Fibroblast of villous mesenchyme (primary cell): ENCODE results near the gene TMEM207. TPM values are rescaled to one million over a fixed set of nuclear protein-coding genes. Genes with fewer than 3 reads are reported as not detected.

Experiments
- DNase-seq: peaks from one replicate; pipeline ENCODE4 v3.0.0-alpha.2; 2010; ENCODE audit warnings: low read depth
- H3K4me3 ChIP-seq: 2 replicates; pipeline ENCODE4 v1.5.1; 2011; ENCODE audit warnings: low read depth, mild to moderate bottlenecking, low read length
- CTCF ChIP-seq: IDR thresholded peaks from 2 replicates; pipeline ENCODE4 v1.5.1; 2012; ENCODE audit warnings: low read depth, mild to moderate bottlenecking, low read length; ENCODE audit not compliant: insufficient read depth
- total RNA-seq: library from RNA; depleted of rRNA; stranded (reverse); fragments of >200 nt; gene quantifications from 2 replicates; pipeline ENCODE4 v1.2.3, GENCODE V29; 2012

TMEM207 gene
- total RNA-seq, 1 donor: not detected

- H3K4me3 ChIP-seq: no peak overlapping the region
- DNase-seq: no peak
- TF ChIP-seq CTCF: no peak
These were observed 51.8 kb downstream of the TMEM207 start for GRCh38 chr3:190397889-190398288.

- DNase-seq: no peak
- no peak overlapping the region for H3K4me3 ChIP-seq
- no peak for TF ChIP-seq CTCF
These were observed 53.7 kb downstream of the TMEM207 start for GRCh38 chr3:190396001-190396400.

GRCh38 chr3:190388703-190389102 lies 61.0 kb downstream of the TMEM207 start:
- no peak for TF ChIP-seq CTCF
- DNase-seq: no peak
- H3K4me3 ChIP-seq: no peak overlapping the region

GRCh38 chr3:190387578-190388213 lies 62.0 kb downstream of the TMEM207 start, which contains the start of gene CLDN16:
TSS of gene CLDN16 (plus strand) at chr3:190388163. CDS start at chr3:190388330, 167 bp downstream.
- TF ChIP-seq CTCF: no peak
- no peak within 1 kb of the TSS for H3K4me3 ChIP-seq
- no peak for DNase-seq

DNA sequence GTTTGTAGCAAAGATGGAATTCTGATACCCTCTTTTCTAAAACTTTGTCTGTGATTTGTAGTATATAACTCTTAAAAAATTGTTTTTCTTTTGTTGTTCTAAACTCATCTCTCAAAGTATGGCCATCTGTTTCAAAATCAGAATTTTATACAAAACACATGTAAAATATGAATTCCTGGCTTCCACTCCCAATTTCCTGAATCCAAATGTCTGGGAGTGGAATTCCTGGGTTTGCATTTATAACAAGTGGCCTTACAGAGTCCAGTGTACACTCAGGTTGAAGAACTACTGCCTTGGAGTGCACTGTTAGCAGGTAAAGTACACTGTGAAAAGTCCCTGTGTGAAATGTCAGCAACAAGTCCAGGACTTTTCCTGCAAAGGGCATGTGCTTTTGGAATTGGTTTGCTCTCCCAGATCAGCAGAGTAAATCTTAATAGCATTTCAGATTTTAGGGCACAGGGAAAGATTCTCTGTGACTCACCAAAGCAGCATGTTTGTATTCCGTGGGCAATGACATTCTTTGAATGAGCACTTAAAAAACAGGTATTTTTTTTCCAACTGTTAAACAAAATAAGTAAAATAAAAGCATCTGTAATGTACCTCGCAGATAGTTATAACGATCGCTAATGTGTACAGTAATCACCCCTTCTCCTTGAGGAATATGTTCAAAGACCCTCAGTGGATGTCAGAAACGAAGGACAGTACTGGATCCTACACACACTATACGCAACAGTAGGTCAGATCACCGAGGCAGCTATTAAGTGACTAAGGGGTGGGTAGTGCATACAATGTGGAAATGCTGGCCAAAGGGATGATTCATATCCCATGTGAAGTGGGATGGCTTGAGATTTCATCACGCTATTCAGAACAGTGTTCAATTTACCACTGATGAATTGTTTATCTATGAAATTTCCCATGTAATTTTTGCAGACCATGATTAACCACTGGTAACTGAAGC lies 63.7 kb downstream of the TMEM207 start:
- TF ChIP-seq CTCF: no peak
- DNase-seq: peak; percentile 91
- H3K4me3 ChIP-seq: no peak overlapping the region

DNA sequence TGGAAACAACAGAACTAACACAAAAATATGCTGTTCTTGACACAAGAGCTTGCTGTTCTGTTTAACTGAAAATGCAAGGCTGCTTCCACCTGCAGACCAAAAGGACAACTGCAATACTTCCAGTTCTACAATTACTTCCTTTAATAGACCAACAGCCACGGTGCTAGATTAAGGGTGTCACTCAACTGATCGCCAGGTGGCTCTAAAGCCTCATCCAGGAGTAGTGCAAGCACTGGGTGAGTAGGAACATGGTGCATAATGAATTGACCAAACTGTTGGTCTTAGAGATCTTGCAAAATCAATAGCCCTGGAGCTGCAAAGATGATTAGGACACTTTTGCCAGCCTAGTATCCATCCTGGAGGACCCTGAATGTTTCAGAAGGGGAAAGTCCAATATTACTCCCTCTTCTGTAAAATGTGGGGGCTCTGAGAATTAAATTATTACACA lies 65.4 kb downstream of the TMEM207 start:
- H3K4me3 ChIP-seq: no peak overlapping the region
- peak; percentile 64 for DNase-seq
- peak; percentile 55 for TF ChIP-seq CTCF
